Endothelial cell of umbilical vein (primary cell): ENCODE data around the gene SLMAP. TPM values are rescaled to one million over a fixed set of nuclear protein-coding genes. Genes with fewer than 3 reads are reported as not detected.

Experiments used
- BruUV-seq: library from RNA; stranded (reverse); fragments of 400-500 nt; replicated peaks from 2 replicates; lab custom pipeline; 2021; lab: Mats Ljungman, UMichigan
- CTCF ChIA-PET: fragments of 300-600, 350-600 bp; sonication (Branson Sonifier 250); formaldehyde crosslinking; loops from one replicate; lab custom pipeline; 2021; ENCODE audit warnings: antibody characterized with exemption, inconsistent platforms; lab: Charles Lee
- POLR2A ChIA-PET: fragments of 300-600, 350-600 bp; sonication (Branson Sonifier 250); formaldehyde crosslinking; loops from one replicate; lab custom pipeline; 2021; ENCODE audit warnings: antibody characterized with exemption, inconsistent platforms; lab: Charles Lee
- DNase-seq: peaks from one replicate; pipeline ENCODE4 v3.0.0-alpha.2; 2011; ENCODE audit warnings: low read depth, low spot score
- FAIRE-seq: peaks from 2 replicates; lab custom pipeline; 2011; peaks lifted over from hg19 to GRCh38; lab: Jason Lieb, UNC
- H2AFZ ChIP-seq: 2 replicates; pipeline ENCODE4 v1.6.0; 2012; ENCODE audit warnings: low read depth, low read length, control low read depth, inconsistent platforms
- H3K27ac ChIP-seq: 2 replicates; pipeline ENCODE4 v1.5.1; 2011; ENCODE audit warnings: low read depth, mild to moderate bottlenecking, control low read depth, low read length, moderate library complexity; ENCODE audit not compliant: insufficient read depth
- H3K27me3 ChIP-seq, 2 experiments: 2 replicates each; pipeline versions ENCODE4 v1.6.0 to v1.6.1; 2011; ENCODE audit warnings: low read length in 2 of 2, mixed read lengths in 1 of 2; ENCODE audit not compliant: control insufficient read depth in 2 of 2, insufficient read depth in 2 of 2
- H3K36me3 ChIP-seq, 2 experiments: 2 replicates in 1 of 2; 3 replicates in 1 of 2; pipeline ENCODE4 v1.5.1; 2011; ENCODE audit warnings: low read length in 2 of 2, mild to moderate bottlenecking in 1 of 2, moderate library complexity in 1 of 2; ENCODE audit not compliant: control insufficient read depth in 2 of 2, insufficient read depth in 2 of 2; ENCODE audit errors: extremely low read depth in 1 of 2
- H3K4me1 ChIP-seq: 3 replicates; pipeline ENCODE4 v1.5.1; 2011; ENCODE audit warnings: mild to moderate bottlenecking, low read length; ENCODE audit not compliant: control insufficient read depth, insufficient read depth; ENCODE audit errors: extremely low read depth
- H3K4me2 ChIP-seq: 2 replicates; pipeline ENCODE4 v1.6.1; 2011; ENCODE audit warnings: low read length, control low read depth, mixed read lengths; ENCODE audit not compliant: insufficient read depth
- H3K4me3 ChIP-seq, 3 experiments: fragments of 200-600 bp in 1 of 3; sonication (generic), shearing (Covaris generic) in 1 of 3; replicated peaks in 1 of 3; 2 replicates each; pipeline ENCODE4 v1.5.1; 2011 to 2016; ENCODE audit warnings: control low read depth in 3 of 3, low read length in 3 of 3, mild to moderate bottlenecking in 2 of 3, inconsistent platforms in 1 of 3, low read depth in 1 of 3, moderate library complexity in 1 of 3; ENCODE audit not compliant: insufficient read depth in 1 of 3
- H3K79me2 ChIP-seq: 2 replicates; pipeline ENCODE4 v1.6.0; 2012; ENCODE audit warnings: low read length, inconsistent platforms; ENCODE audit not compliant: control insufficient read depth, insufficient read depth
- H3K9ac ChIP-seq: replicated peaks from 2 replicates; pipeline ENCODE3; 2011; ENCODE audit warnings: low read length, control low read depth; ENCODE audit not compliant: insufficient read depth; ENCODE audit errors: extremely low read depth
- H3K9me1 ChIP-seq: replicated peaks from 3 replicates; pipeline ENCODE4 v1.6.0; 2011; ENCODE audit warnings: mild to moderate bottlenecking, low read length; ENCODE audit not compliant: control insufficient read depth, insufficient read depth; ENCODE audit errors: extremely low read depth
- H3K9me3 ChIP-seq: replicated peaks from 2 replicates; pipeline ENCODE4 v1.5.1; 2012; ENCODE audit warnings: low read length, inconsistent platforms; ENCODE audit not compliant: control insufficient read depth, insufficient read depth
- H4K20me1 ChIP-seq: replicated peaks from 2 replicates; pipeline ENCODE3; 2011; ENCODE audit warnings: mild to moderate bottlenecking, low read length; ENCODE audit not compliant: control insufficient read depth, insufficient read depth; ENCODE audit errors: extremely low read depth
- EZH2 ChIP-seq: IDR thresholded peaks from 2 replicates; pipeline ENCODE4 v1.6.1; 2012; ENCODE audit warnings: borderline replicate concordance, low read depth, mild to moderate bottlenecking, moderate library complexity, low read length, inconsistent platforms; ENCODE audit not compliant: severe bottlenecking
- FOS ChIP-seq: IDR thresholded peaks from 2 replicates; pipeline ENCODE4 v1.6.1; 2011; ENCODE audit warnings: mild to moderate bottlenecking, low read length, moderate library complexity, borderline replicate concordance; ENCODE audit not compliant: insufficient read depth
- GATA2 ChIP-seq: IDR thresholded peaks from 2 replicates; pipeline ENCODE4 v1.7.0; 2011; ENCODE audit warnings: low read depth, mild to moderate bottlenecking, moderate library complexity, mixed read lengths, low read length; ENCODE audit not compliant: insufficient read length, insufficient read depth
- JUN ChIP-seq: IDR thresholded peaks from 2 replicates; pipeline ENCODE4 v1.6.1; 2011; ENCODE audit warnings: borderline replicate concordance, low read depth; ENCODE audit not compliant: insufficient read length, insufficient read depth
- MYC ChIP-seq: IDR thresholded peaks from one replicate; pipeline ENCODE4 v1.6.1; 2011; ENCODE audit warnings: mild to moderate bottlenecking, low read depth, low read length
- POLR2A ChIP-seq: IDR thresholded peaks from 2 replicates; pipeline ENCODE4 v1.6.1; 2012; ENCODE audit warnings: low read depth, mild to moderate bottlenecking, control low read depth, low read length
- POLR2AphosphoS5 ChIP-seq: IDR thresholded peaks from 2 replicates; pipeline ENCODE4 v1.6.1; 2012; ENCODE audit warnings: low read depth, mild to moderate bottlenecking, control low read depth, low read length, moderate library complexity; ENCODE audit not compliant: insufficient read depth
- dilution Hi-C: fragments of 300-500 bp; cut with MboI; formaldehyde crosslinking; loops from one replicate; pipeline ENCODE4 v1.15.0; 2019; ENCODE audit warnings: low sequenced_read_pairs; ENCODE audit not compliant: extremely low pct_ligation_motif_present
- intact Hi-C: fragments of 100-400 bp; cut with micrococcal nuclease; formaldehyde crosslinking; loops from one replicate; pipeline ENCODE4 v1.10.0; 2022
- polyA plus RNA-seq, 4 experiments: library from polyadenylated mRNA; depleted of rRNA in 3 of 4; stranded (reverse) in 3 of 4; unstranded in 1 of 4; fragments of >200 nt; gene quantifications; 2 replicates each; pipeline versions ENCODE4 v1.2.1 to v1.2.3, GENCODE V29; 2011 to 2012; ENCODE audit warnings: missing spikeins in 1 of 4
- total RNA-seq: library from RNA; stranded (reverse); gene quantifications from 2 replicates; pipeline ENCODE4 v1.2.3, GENCODE V29; 2021
- TF ChIP-seq, protein P1 (sequence below), 2 donors: IDR thresholded peaks; 1 replicate in 1 of 2; 2 replicates in 1 of 2; pipeline ENCODE4 v1.5.1; 2011; ENCODE audit warnings: low read length in 2 of 2, mild to moderate bottlenecking in 2 of 2, moderate library complexity in 2 of 2, control low read depth in 1 of 2, inconsistent platforms in 1 of 2, low read depth in 1 of 2; ENCODE audit not compliant: insufficient read depth in 1 of 2; ENCODE audit errors: extremely low read depth in 1 of 2
- TF ChIP-seq, protein P2 (sequence below): IDR thresholded peaks from 2 replicates; pipeline ENCODE4 v1.6.1; 2011; ENCODE audit not compliant: insufficient read depth, insufficient read length

The SLMAP gene
- total and polyA plus RNA-seq, 2 donors (not counting 3 experiments of a cell fraction or from before 2014, with no cell fraction given) = 9.8 to 54.7 TPM

DNA sequence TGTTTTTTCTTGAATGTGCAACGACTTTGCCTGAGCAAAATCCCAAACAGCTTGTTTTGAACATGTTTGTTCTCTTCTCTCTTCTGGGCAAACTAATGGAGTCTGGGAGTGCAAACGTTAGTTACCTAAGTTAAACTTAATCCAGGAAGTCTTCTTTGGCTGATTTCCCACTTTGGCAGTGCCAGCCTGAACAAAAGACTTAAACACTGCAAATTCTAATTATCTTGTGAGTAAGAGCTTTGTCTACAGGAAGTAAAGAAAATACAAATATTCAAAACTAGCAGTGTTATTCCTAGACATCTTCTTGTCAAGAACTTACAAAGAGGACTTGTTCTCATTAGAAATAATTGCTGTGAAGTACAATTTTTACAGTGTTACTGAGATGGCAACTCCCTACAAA, 46.5 kb upstream of the SLMAP start:
- H2AFZ ChIP-seq = peak overlapping the region; percentile 90
- FAIRE-seq (peak; percentile 82), DNase-seq (peak; percentile 69)
- H3K9me1 ChIP-seq = no peaks in the 10 kb centered on the region
- no peaks in the 10 kb centered on the region for H3K9me3 ChIP-seq
- dilution Hi-C loops = no loop called here
- no peaks in the 10 kb centered on the region for H3K27me3 ChIP-seq
- peaks cover 8% of the 10 kb centered on the region for H3K4me1 ChIP-seq
- no peaks in the 10 kb centered on the region for H3K79me2 ChIP-seq
- no peaks in the 10 kb centered on the region for H4K20me1 ChIP-seq
- no peak overlapping the region for H3K9ac ChIP-seq
- ChIA-PET CTCF (interaction anchor here (1.2 to 1.7 kb wide), 3 partner anchors 11 to 312 kb away, joined by 3 to 6 read pairs (median 5); no protein-coding TSS in a partner anchor), POLR2A (no interaction called here)
- H3K27ac ChIP-seq = peak overlapping the region; percentile 21
- H3K4me2 ChIP-seq = peak overlapping the region; percentile 39
- H3K36me3 ChIP-seq = no peaks in the 10 kb centered on the region
- TF ChIP-seq JUN = no peak
- TF ChIP-seq FOS = peak; percentile 10
- intact Hi-C loops = no loop called here
- no TSS peak for BruUV-seq
- no peak overlapping the region for H3K4me3 ChIP-seq

DNA sequence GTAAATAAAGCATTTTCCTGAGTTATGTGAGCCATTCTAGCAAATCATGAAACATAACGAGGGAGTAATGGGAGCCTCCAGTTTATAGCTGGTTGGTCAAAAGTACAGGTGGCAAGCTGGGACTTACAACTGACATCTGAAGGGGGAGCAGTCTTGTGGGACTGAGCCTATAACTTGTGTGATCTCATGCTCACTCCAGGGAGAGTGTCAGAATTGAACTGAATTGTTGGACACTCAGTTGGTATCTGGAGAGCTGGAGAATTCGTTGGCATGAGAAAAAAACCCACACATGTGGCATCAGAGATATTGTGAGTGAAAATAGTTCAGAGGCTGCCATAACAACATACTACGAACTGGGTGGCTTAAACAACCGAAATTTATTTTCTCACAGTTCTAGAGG, 40.4 kb upstream of the SLMAP start:
- H3K4me2 ChIP-seq = no peak overlapping the region
- no TSS peak for BruUV-seq
- ChIA-PET POLR2A (no interaction called here), CTCF (interaction anchor here (1.0 kb wide), 1 partner anchor 9 kb away, joined by 3 read pairs; no protein-coding TSS in a partner anchor)
- H4K20me1 ChIP-seq = no peaks in the 10 kb centered on the region
- FAIRE-seq (no peak), DNase-seq (no peak)
- no peaks in the 10 kb centered on the region for H3K79me2 ChIP-seq
- H3K27ac ChIP-seq = no peak overlapping the region
- H3K9ac ChIP-seq = no peak overlapping the region
- no peaks in the 10 kb centered on the region for H3K36me3 ChIP-seq
- no peak overlapping the region for H3K4me3 ChIP-seq
- H3K9me1 ChIP-seq = no peaks in the 10 kb centered on the region
- intact Hi-C loops (no loop called here), dilution Hi-C loops (no loop called here)
- no peaks in the 10 kb centered on the region for H3K27me3 ChIP-seq
- H2AFZ ChIP-seq = no peak overlapping the region
- TF ChIP-seq GATA2 = no peak
- no peak for TF ChIP-seq JUN
- TF ChIP-seq POLR2AphosphoS5 = no peak
- no peak for TF ChIP-seq MYC
- TF ChIP-seq EZH2 = no peak
- TF ChIP-seq POLR2A = no peak
- TF ChIP-seq, protein P1, sequence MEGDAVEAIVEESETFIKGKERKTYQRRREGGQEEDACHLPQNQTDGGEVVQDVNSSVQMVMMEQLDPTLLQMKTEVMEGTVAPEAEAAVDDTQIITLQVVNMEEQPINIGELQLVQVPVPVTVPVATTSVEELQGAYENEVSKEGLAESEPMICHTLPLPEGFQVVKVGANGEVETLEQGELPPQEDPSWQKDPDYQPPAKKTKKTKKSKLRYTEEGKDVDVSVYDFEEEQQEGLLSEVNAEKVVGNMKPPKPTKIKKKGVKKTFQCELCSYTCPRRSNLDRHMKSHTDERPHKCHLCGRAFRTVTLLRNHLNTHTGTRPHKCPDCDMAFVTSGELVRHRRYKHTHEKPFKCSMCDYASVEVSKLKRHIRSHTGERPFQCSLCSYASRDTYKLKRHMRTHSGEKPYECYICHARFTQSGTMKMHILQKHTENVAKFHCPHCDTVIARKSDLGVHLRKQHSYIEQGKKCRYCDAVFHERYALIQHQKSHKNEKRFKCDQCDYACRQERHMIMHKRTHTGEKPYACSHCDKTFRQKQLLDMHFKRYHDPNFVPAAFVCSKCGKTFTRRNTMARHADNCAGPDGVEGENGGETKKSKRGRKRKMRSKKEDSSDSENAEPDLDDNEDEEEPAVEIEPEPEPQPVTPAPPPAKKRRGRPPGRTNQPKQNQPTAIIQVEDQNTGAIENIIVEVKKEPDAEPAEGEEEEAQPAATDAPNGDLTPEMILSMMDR (IDR thresholded peaks at IDR 0.05; ENCODE audit: extremely low read depth in 1 of 2, insufficient read depth in 1 of 2, low read depth in 1 of 2, low read length in 2 of 2) = no peak
- no peak for TF ChIP-seq FOS
- TF ChIP-seq, protein P2, sequence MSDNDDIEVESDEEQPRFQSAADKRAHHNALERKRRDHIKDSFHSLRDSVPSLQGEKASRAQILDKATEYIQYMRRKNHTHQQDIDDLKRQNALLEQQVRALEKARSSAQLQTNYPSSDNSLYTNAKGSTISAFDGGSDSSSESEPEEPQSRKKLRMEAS = no peak
- H3K9me3 ChIP-seq = no peaks in the 10 kb centered on the region
- H3K4me1 ChIP-seq = no peaks in the 10 kb centered on the region
